ENCODE measurements around the gene RTN4.

The RTN4 gene

GRCh38 chr2:55030766-55031165, 19.5 kb downstream of the RTN4 start:
- peaks cover 5% of the 10 kb centered on the region; the same call in 1 of the 2 replicates for H3K4me1 ChIP-seq (ENCODE audit: insufficient read depth, low read length)
- H3K79me2 ChIP-seq (ENCODE audit: insufficient read depth, low read length): peaks cover 100% of the 10 kb centered on the region
- DNase-seq: no peak
- H3K9me3 ChIP-seq (ENCODE audit: insufficient read depth, low read length, severe bottlenecking): no peaks in the 10 kb centered on the region
- TF ChIP-seq EZH2 (IDR thresholded peaks at IDR 0.05; ENCODE audit: borderline replicate concordance, low read depth, low read length, severe bottlenecking): no peak
- TF ChIP-seq, protein P1, sequence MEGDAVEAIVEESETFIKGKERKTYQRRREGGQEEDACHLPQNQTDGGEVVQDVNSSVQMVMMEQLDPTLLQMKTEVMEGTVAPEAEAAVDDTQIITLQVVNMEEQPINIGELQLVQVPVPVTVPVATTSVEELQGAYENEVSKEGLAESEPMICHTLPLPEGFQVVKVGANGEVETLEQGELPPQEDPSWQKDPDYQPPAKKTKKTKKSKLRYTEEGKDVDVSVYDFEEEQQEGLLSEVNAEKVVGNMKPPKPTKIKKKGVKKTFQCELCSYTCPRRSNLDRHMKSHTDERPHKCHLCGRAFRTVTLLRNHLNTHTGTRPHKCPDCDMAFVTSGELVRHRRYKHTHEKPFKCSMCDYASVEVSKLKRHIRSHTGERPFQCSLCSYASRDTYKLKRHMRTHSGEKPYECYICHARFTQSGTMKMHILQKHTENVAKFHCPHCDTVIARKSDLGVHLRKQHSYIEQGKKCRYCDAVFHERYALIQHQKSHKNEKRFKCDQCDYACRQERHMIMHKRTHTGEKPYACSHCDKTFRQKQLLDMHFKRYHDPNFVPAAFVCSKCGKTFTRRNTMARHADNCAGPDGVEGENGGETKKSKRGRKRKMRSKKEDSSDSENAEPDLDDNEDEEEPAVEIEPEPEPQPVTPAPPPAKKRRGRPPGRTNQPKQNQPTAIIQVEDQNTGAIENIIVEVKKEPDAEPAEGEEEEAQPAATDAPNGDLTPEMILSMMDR (IDR thresholded peaks at IDR 0.05; ENCODE audit: borderline replicate concordance, extremely low read depth, low read length, poor library complexity, severe bottlenecking): no peak
- H4K20me1 ChIP-seq (ENCODE audit: insufficient read depth, low read length): peaks cover 90% of the 10 kb centered on the region
- H3K36me3 ChIP-seq (ENCODE audit: insufficient read depth, low read length): peaks cover 17% of the 10 kb centered on the region; the same call in 1 of the 2 replicates
- no peak overlapping the region for H3K4me2 ChIP-seq (ENCODE audit: insufficient read depth, low read length)
- no peak overlapping the region for H3K4me3 ChIP-seq (ENCODE audit: low read depth in 1 of 2, low read length in 2 of 2)
- H3K27me3 ChIP-seq (ENCODE audit: insufficient read depth, low read length, poor library complexity): no peaks in the 10 kb centered on the region
- H3K27ac ChIP-seq (ENCODE audit: low read length): no peak overlapping the region
- H3K9ac ChIP-seq (ENCODE audit: low read depth, low read length): no peak overlapping the region
- no peak overlapping the region for H2AFZ ChIP-seq (ENCODE audit: low read depth, low read length)
- ATAC-seq (ENCODE audit: insufficient read depth, low read depth): no peak

DNA sequence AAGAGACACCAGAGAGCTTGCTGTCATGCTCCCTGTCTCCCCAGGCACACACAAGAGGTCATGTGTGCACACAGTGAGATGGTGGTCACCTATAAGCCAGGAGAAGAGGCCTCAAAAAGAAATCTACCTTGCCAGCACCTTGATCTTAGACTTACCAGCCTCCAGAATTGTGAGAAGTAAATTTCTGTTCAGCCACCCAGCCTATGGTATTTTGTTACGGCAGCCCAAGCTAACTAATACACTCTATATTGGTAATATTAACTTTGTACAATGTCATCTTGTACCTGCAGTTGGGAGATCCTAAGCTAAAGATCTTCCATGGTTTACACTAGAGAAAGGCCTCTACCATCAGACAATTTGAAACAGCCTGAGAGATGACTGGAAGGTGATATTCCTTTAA, 21.2 kb downstream of the RTN4 start:
- no peak for ATAC-seq (ENCODE audit: insufficient read depth, low read depth)
- peaks cover 27% of the 10 kb centered on the region; the same call in 1 of the 2 replicates for H3K36me3 ChIP-seq (ENCODE audit: insufficient read depth, low read length)
- H3K4me2 ChIP-seq (ENCODE audit: insufficient read depth, low read length): no peak overlapping the region
- peaks cover 5% of the 10 kb centered on the region; the same call in 1 of the 2 replicates for H3K4me1 ChIP-seq (ENCODE audit: insufficient read depth, low read length)
- peaks cover 89% of the 10 kb centered on the region for H4K20me1 ChIP-seq (ENCODE audit: insufficient read depth, low read length)
- no peak overlapping the region for H3K27ac ChIP-seq (ENCODE audit: low read length)
- no peak overlapping the region for H3K9ac ChIP-seq (ENCODE audit: low read depth, low read length)
- H3K9me3 ChIP-seq (ENCODE audit: insufficient read depth, low read length, severe bottlenecking): no peaks in the 10 kb centered on the region
- DNase-seq: no peak
- no peaks in the 10 kb centered on the region for H3K27me3 ChIP-seq (ENCODE audit: insufficient read depth, low read length, poor library complexity)
- TF ChIP-seq, protein P1 (IDR thresholded peaks at IDR 0.05; ENCODE audit: borderline replicate concordance, extremely low read depth, low read length, poor library complexity, severe bottlenecking): no peak
- no peak for TF ChIP-seq EZH2 (IDR thresholded peaks at IDR 0.05; ENCODE audit: borderline replicate concordance, low read depth, low read length, severe bottlenecking)
- peaks cover 100% of the 10 kb centered on the region for H3K79me2 ChIP-seq (ENCODE audit: insufficient read depth, low read length)
- H2AFZ ChIP-seq (ENCODE audit: low read depth, low read length): no peak overlapping the region
- no peak overlapping the region for H3K4me3 ChIP-seq (ENCODE audit: low read depth in 1 of 2, low read length in 2 of 2)

DNA sequence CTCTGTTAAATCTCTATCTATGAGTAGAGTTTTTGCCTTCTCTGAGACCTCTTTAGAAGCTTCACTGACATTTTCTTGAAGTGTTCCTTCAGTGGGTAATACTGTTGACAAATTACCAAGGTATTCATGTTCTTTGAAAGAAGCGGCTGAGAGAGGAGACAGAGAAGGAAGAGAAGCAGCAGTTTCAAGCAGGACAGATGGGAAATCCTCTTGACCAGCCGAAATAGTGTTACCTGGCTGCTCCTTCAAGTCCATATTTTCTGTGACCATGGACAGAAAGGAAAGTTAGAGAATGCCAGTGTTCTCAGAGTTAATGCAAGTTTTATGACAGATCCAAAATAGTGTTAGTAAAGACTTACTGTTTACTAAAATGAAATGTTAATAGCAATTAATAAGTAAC, 23.0 kb downstream of the RTN4 start:
- Histone ChIP-seq H4K20me1 (ENCODE audit: insufficient read depth, low read length) (peaks cover 91% of the 10 kb centered on the region), H3K4me1 (ENCODE audit: insufficient read depth, low read length) (no peaks in the 10 kb centered on the region), H3K27me3 (ENCODE audit: insufficient read depth, low read length, poor library complexity) (no peaks in the 10 kb centered on the region), H3K9me3 (ENCODE audit: insufficient read depth, low read length, severe bottlenecking) (no peaks in the 10 kb centered on the region), H3K27ac (ENCODE audit: low read length) (no peak overlapping the region), H3K4me3 (ENCODE audit: low read depth in 1 of 2, low read length in 2 of 2) (no peak overlapping the region), H3K4me2 (ENCODE audit: insufficient read depth, low read length) (no peak overlapping the region), H3K9ac (ENCODE audit: low read depth, low read length) (no peak overlapping the region), H3K79me2 (ENCODE audit: insufficient read depth, low read length) (peaks cover 100% of the 10 kb centered on the region), H2AFZ (ENCODE audit: low read depth, low read length) (no peak overlapping the region), H3K36me3 (ENCODE audit: insufficient read depth, low read length) (peaks cover 24% of the 10 kb centered on the region; the same call in 1 of the 2 replicates)
- TF ChIP-seq EZH2 (IDR thresholded peaks at IDR 0.05; ENCODE audit: borderline replicate concordance, low read depth, low read length, severe bottlenecking): no peak
- TF ChIP-seq, protein P1 (IDR thresholded peaks at IDR 0.05; ENCODE audit: borderline replicate concordance, extremely low read depth, low read length, poor library complexity, severe bottlenecking): no peak
- ATAC-seq (ENCODE audit: insufficient read depth, low read depth): no peak
- no peak for DNase-seq

DNA sequence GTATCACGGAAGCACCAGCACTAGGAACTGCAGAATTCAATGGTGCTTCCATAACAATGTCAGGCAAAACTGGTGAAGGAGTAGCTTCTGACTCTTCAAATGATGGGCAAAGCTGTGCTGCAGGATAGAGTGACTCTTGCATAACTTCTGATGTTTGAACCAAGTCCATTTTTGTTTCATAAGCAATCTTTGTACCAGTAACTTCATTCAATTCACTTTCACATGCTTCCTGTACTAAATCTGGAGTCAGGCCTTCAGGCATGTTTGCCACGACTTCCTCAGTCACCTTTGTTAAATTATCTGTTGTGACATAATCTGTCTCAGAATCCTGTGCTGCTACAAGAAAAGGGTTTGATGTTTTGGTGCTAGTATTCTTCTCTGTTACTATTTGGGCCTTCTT, 24.0 kb downstream of the RTN4 start:
- H3K27ac ChIP-seq (ENCODE audit: low read length): no peak overlapping the region
- no peaks in the 10 kb centered on the region for H3K9me3 ChIP-seq (ENCODE audit: insufficient read depth, low read length, severe bottlenecking)
- H3K79me2 ChIP-seq (ENCODE audit: insufficient read depth, low read length): peaks cover 100% of the 10 kb centered on the region
- H3K4me2 ChIP-seq (ENCODE audit: insufficient read depth, low read length): no peak overlapping the region
- no peak overlapping the region for H3K4me3 ChIP-seq (ENCODE audit: low read depth in 1 of 2, low read length in 2 of 2)
- H3K36me3 ChIP-seq (ENCODE audit: insufficient read depth, low read length): peaks cover 24% of the 10 kb centered on the region; the same call in 1 of the 2 replicates
- no peak overlapping the region for H2AFZ ChIP-seq (ENCODE audit: low read depth, low read length)
- ATAC-seq (ENCODE audit: insufficient read depth, low read depth): peak; percentile 48
- TF ChIP-seq EZH2 (IDR thresholded peaks at IDR 0.05; ENCODE audit: borderline replicate concordance, low read depth, low read length, severe bottlenecking): no peak
- TF ChIP-seq, protein P1 (IDR thresholded peaks at IDR 0.05; ENCODE audit: borderline replicate concordance, extremely low read depth, low read length, poor library complexity, severe bottlenecking): no peak
- no peaks in the 10 kb centered on the region for H3K4me1 ChIP-seq (ENCODE audit: insufficient read depth, low read length)
- H4K20me1 ChIP-seq (ENCODE audit: insufficient read depth, low read length): peaks cover 89% of the 10 kb centered on the region
- DNase-seq: no peak
- H3K9ac ChIP-seq (ENCODE audit: low read depth, low read length): no peak overlapping the region
- H3K27me3 ChIP-seq (ENCODE audit: insufficient read depth, low read length, poor library complexity): no peaks in the 10 kb centered on the region
